ENCODE measurements around the gene TRAF1. TPM values are rescaled to one million over a fixed set of nuclear protein-coding genes. Genes with fewer than 3 reads are reported as not detected.

TRAF1 gene
- total RNA-seq, 1 experiment from 2014 or later = 1.4 TPM

DNA sequence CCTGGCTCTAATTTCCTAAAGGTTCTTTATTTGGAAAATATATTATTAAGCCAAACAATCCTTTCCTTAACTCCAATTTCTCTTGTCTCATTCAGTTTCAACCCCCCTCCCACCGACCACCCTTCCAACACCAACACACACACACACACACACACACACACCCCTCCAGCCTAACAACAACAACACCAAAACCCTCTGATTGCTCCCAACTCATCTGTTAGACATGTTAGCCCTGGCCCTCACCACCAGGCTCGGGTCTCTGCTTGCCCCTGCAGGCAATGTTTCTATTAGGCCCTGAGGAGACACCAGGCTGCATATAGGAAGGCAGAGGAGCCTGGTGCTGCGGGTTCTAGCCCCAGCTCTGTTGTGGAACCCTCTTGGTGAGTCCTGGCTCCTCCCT lies 18.4 kb upstream of the TRAF1 start:
- Histone ChIP-seq H3T11ph (ENCODE audit: low read length) (no peak overlapping the region), H3K9ac (ENCODE audit: extremely low read depth, insufficient read length, low read length) (no peak overlapping the region), H3K79me1 (ENCODE audit: insufficient read depth, low read depth, low read length, poor library complexity, severe bottlenecking) (no peaks in the 10 kb centered on the region), H4K20me1 (ENCODE audit: control insufficient read depth, insufficient read depth, insufficient read length) (no peaks in the 10 kb centered on the region), H3K4me2 (ENCODE audit: insufficient read depth, insufficient read length, low read length) (no peak overlapping the region), H2BK120ac (ENCODE audit: low read depth, low read length, poor library complexity, severe bottlenecking) (no peak overlapping the region), H3K4me1 (ENCODE audit: insufficient read depth, low read length) (no peaks in the 10 kb centered on the region; the same call in 1 of the 2 replicates), H3K23me2 (ENCODE audit: insufficient read length, low read depth, low read length, poor library complexity, severe bottlenecking) (no peaks in the 10 kb centered on the region), H3K23ac (ENCODE audit: insufficient read length, low read depth, low read length) (no peak overlapping the region), H3K4ac (ENCODE audit: low read depth, low read length) (no peak overlapping the region), H2BK12ac (ENCODE audit: insufficient read length, low read depth, low read length) (no peak overlapping the region), H2AFZ (ENCODE audit: low read length) (no peak overlapping the region), H3K79me2 (ENCODE audit: insufficient read depth, low read length) (no peaks in the 10 kb centered on the region), H2BK5ac (ENCODE audit: insufficient read length, low read length) (no peak overlapping the region), H3K14ac (ENCODE audit: insufficient read depth, low read length) (no peak overlapping the region), H3K9me3 (ENCODE audit: control insufficient read depth, low read depth, low read length) (no peaks in the 10 kb centered on the region), H3K27ac (ENCODE audit: insufficient read length, low read depth, low read length) (no peak overlapping the region), H2BK20ac (ENCODE audit: low read depth, low read length, poor library complexity, severe bottlenecking) (no peak overlapping the region), H4K91ac (ENCODE audit: insufficient read length, low read depth, low read length) (no peak overlapping the region), H3K56ac (ENCODE audit: insufficient read length, low read depth, low read length) (no peak overlapping the region), H3K18ac (ENCODE audit: insufficient read length, low read depth, low read length) (no peak overlapping the region), H2AK5ac (ENCODE audit: insufficient read length, low read length) (no peak overlapping the region), H3K27me3 (ENCODE audit: insufficient read depth, low read length) (no peaks in the 10 kb centered on the region), H4K8ac (replicated peaks; ENCODE audit: insufficient read length, low read depth, low read length) (no peak overlapping the region), H2BK15ac (ENCODE audit: low read depth, low read length) (no peak overlapping the region), H4K5ac (ENCODE audit: insufficient read length, low read depth, low read length) (no peak overlapping the region)
- Mint-ChIP-seq H3K4me1 (peaks cover 30 to 33% of the 10 kb centered on the region in 2 experiments), H3K4me3 (no peak overlapping the region), H3K36me3 (ENCODE audit: insufficient read depth in 1 of 3, low read depth in 3 of 3) (no peaks in the 10 kb centered on the region), H3K27ac (no peak overlapping the region), H3K27me3 (ENCODE audit: low read depth) (no peaks in the 10 kb centered on the region), H3K9me3 (no peaks in the 10 kb centered on the region)
- TF ChIP-seq CTCF (conservative IDR thresholded peaks at IDR 0.05) = no peak
- no CpG with 5 or more reads among the region's 3 CpGs for WGBS (ENCODE audit: extremely low coverage, insufficient read length, low lambda C conversion rate)
- no peak for DNase-seq
